ENCODE measurements around the gene KREMEN1. TPM values are rescaled to one million over a fixed set of nuclear protein-coding genes. Genes with fewer than 3 reads are reported as not detected.

The KREMEN1 gene
- total RNA-seq, 1 experiment from 2014 or later: 2.2 TPM

DNA sequence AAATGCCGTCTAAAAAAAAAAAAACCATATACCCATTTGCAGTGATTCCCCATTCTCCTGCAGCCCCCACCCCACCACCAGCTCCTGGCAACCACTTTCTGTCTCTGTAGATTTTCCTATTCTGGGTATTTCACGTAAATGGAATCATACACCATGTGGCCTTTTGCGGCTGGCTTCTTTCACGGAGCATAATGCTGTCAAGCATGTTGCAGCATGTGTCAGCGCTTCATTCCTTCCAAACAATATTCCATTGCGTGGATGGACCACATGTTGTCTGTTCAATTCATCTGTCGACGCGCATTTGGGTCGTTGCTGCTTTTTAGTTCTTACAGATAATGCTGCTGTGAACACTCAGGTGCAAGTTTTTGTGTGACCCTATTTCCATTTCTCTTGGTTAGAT is 118.1 kb downstream of the KREMEN1 start:
- ATAC-seq (no peak), DNase-seq (ENCODE audit: low read depth, low spot score) (no peak)
- no peak overlapping the region for H3K4me3 ChIP-seq (ENCODE audit: low read depth in 2 of 2, low read length in 2 of 2)
- POLR2A ChIA-PET: no interaction called here
- TF ChIP-seq, protein P1, sequence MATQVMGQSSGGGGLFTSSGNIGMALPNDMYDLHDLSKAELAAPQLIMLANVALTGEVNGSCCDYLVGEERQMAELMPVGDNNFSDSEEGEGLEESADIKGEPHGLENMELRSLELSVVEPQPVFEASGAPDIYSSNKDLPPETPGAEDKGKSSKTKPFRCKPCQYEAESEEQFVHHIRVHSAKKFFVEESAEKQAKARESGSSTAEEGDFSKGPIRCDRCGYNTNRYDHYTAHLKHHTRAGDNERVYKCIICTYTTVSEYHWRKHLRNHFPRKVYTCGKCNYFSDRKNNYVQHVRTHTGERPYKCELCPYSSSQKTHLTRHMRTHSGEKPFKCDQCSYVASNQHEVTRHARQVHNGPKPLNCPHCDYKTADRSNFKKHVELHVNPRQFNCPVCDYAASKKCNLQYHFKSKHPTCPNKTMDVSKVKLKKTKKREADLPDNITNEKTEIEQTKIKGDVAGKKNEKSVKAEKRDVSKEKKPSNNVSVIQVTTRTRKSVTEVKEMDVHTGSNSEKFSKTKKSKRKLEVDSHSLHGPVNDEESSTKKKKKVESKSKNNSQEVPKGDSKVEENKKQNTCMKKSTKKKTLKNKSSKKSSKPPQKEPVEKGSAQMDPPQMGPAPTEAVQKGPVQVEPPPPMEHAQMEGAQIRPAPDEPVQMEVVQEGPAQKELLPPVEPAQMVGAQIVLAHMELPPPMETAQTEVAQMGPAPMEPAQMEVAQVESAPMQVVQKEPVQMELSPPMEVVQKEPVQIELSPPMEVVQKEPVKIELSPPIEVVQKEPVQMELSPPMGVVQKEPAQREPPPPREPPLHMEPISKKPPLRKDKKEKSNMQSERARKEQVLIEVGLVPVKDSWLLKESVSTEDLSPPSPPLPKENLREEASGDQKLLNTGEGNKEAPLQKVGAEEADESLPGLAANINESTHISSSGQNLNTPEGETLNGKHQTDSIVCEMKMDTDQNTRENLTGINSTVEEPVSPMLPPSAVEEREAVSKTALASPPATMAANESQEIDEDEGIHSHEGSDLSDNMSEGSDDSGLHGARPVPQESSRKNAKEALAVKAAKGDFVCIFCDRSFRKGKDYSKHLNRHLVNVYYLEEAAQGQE (IDR thresholded peaks at IDR 0.05; ENCODE audit: insufficient read depth in 1 of 2, low read depth in 2 of 2, low read length in 1 of 2): no peak
- TF ChIP-seq CTCF (IDR thresholded peaks at IDR 0.05) (no peak), SIN3A (IDR thresholded peaks at IDR 0.05; ENCODE audit: borderline replicate concordance, insufficient read depth, low read depth, low read length) (no peak), POLR2AphosphoS5 (IDR thresholded peaks at IDR 0.05; ENCODE audit: low read depth, low read length) (no peak), TCF7L2 (IDR thresholded peaks at IDR 0.05; ENCODE audit: low read depth, low read length) (no peak)
- H3K9me3 ChIP-seq (ENCODE audit: control insufficient read depth, insufficient read depth, low read depth, low read length): no peaks in the 10 kb centered on the region
- H3K27ac ChIP-seq (ENCODE audit: low read length): no peak overlapping the region
- intact Hi-C loops (cut with micrococcal nuclease; ENCODE audit: unreplicated experiment) (no loop called here), in situ Hi-C loops (cut with HindIII; ENCODE audit: low pct_unique_long_range_greater_than_20kb, low sequenced_read_pairs) (no loop called here)
- no peaks in the 10 kb centered on the region for H3K27me3 ChIP-seq (ENCODE audit: control insufficient read depth, insufficient read depth, low read length)
- BruUV-seq (replicated peaks): no TSS peak
- no peaks in the 10 kb centered on the region for H3K36me3 ChIP-seq (ENCODE audit: control insufficient read depth, insufficient read depth, low read length)
- no peaks in the 10 kb centered on the region for H3K4me1 ChIP-seq (ENCODE audit: control insufficient read depth, insufficient read depth, low read length)
- CTCF ChIA-PET: interaction anchor here (0.7 kb wide), 1 partner anchor 55 kb away, joined by 5 read pairs; no protein-coding TSS in a partner anchor

- POLR2A ChIA-PET: no interaction called here
- no peak for ATAC-seq
- CTCF ChIA-PET: no interaction called here
These were observed 120.2 kb downstream of the KREMEN1 start for GRCh38 chr22:29193021-29193420.

More at GRCh38 chr22:29193021-29193420, 120.2 kb downstream of the KREMEN1 start:
- intact Hi-C loops (cut with micrococcal nuclease; ENCODE audit: unreplicated experiment): no loop called here
- H3K36me3 ChIP-seq (ENCODE audit: control insufficient read depth, insufficient read depth, low read length): no peaks in the 10 kb centered on the region
- DNase-seq (ENCODE audit: low read depth, low spot score): no peak
- H3K27me3 ChIP-seq (ENCODE audit: control insufficient read depth, insufficient read depth, low read length): no peaks in the 10 kb centered on the region
- no peaks in the 10 kb centered on the region for H3K9me3 ChIP-seq (ENCODE audit: control insufficient read depth, insufficient read depth, low read depth, low read length)
- BruUV-seq (replicated peaks): no TSS peak
- in situ Hi-C loops (cut with HindIII; ENCODE audit: low pct_unique_long_range_greater_than_20kb, low sequenced_read_pairs): no loop called here
- no peak for TF ChIP-seq POLR2AphosphoS5 (IDR thresholded peaks at IDR 0.05; ENCODE audit: low read depth, low read length)
- TF ChIP-seq SIN3A (IDR thresholded peaks at IDR 0.05; ENCODE audit: borderline replicate concordance, insufficient read depth, low read depth, low read length): no peak
- no peak for TF ChIP-seq CTCF (IDR thresholded peaks at IDR 0.05)
- no peak for TF ChIP-seq TCF7L2 (IDR thresholded peaks at IDR 0.05; ENCODE audit: low read depth, low read length)
- TF ChIP-seq, protein P1 (IDR thresholded peaks at IDR 0.05; ENCODE audit: insufficient read depth in 1 of 2, low read depth in 2 of 2, low read length in 1 of 2): no peak
- H3K4me3 ChIP-seq (ENCODE audit: low read depth in 2 of 2, low read length in 2 of 2): no peak overlapping the region
- H3K27ac ChIP-seq (ENCODE audit: low read length): no peak overlapping the region
- no peaks in the 10 kb centered on the region for H3K4me1 ChIP-seq (ENCODE audit: control insufficient read depth, insufficient read depth, low read length)
